Measurements from ENCODE around the gene ADM. TPM values are rescaled to one million over a fixed set of nuclear protein-coding genes. Genes with fewer than 3 reads are reported as not detected.

The ADM gene
- total and polyA plus RNA-seq, 9 donors, result 8.6 to 23.6 (median 15.1) TPM

GRCh38 chr11:10320736-10321465 is 16.0 kb downstream of the ADM start:
- no CpG with 5 or more reads among the region's 4 CpGs for WGBS (ENCODE audit: insufficient coverage)
- no peaks in the 10 kb centered on the region for H3K27me3 ChIP-seq (ENCODE audit: control insufficient read depth, insufficient read depth, low read length)
- H3K4me1 ChIP-seq (ENCODE audit: control insufficient read depth, insufficient read depth, low read length), result peaks cover 27% of the 10 kb centered on the region
- H3K4me3 ChIP-seq (ENCODE audit: low read length), result no peak overlapping the region
- DNase-seq, result peak; percentile 93
- no peaks in the 10 kb centered on the region for H3K9me3 ChIP-seq (replicated peaks; ENCODE audit: control insufficient read depth, low read depth, low read length)
- no peaks in the 10 kb centered on the region for H3K36me3 ChIP-seq (ENCODE audit: control insufficient read depth, insufficient read depth, low read length)
- peak overlapping the region; percentile 43 for H3K27ac ChIP-seq (ENCODE audit: low read length)

- Histone ChIP-seq H3K4me3 (ENCODE audit: low read length) (no peak overlapping the region), H3K27ac (ENCODE audit: low read length) (peak overlapping the region; percentile 82), H3K4me1 (ENCODE audit: control insufficient read depth, insufficient read depth, low read length) (peaks cover 30% of the 10 kb centered on the region), H3K27me3 (ENCODE audit: control insufficient read depth, insufficient read depth, low read length) (no peaks in the 10 kb centered on the region), H3K9me3 (replicated peaks; ENCODE audit: control insufficient read depth, low read depth, low read length) (no peaks in the 10 kb centered on the region), H3K36me3 (ENCODE audit: control insufficient read depth, insufficient read depth, low read length) (no peaks in the 10 kb centered on the region)
- 20% methylated on average over 1 of the region's 2 CpGs for WGBS (ENCODE audit: insufficient coverage)
- peak; percentile 88 for DNase-seq
These were observed 17.5 kb downstream of the ADM start for GRCh38 chr11:10322401-10322800.

- peak; percentile 92 for DNase-seq
- 14% methylated on average over 6 of the region's 8 CpGs for WGBS (ENCODE audit: insufficient coverage)
- Histone ChIP-seq H3K36me3 (ENCODE audit: control insufficient read depth, insufficient read depth, low read length) (no peaks in the 10 kb centered on the region), H3K9me3 (replicated peaks; ENCODE audit: control insufficient read depth, low read depth, low read length) (no peaks in the 10 kb centered on the region), H3K4me3 (ENCODE audit: low read length) (no peak overlapping the region), H3K27me3 (ENCODE audit: control insufficient read depth, insufficient read depth, low read length) (no peaks in the 10 kb centered on the region), H3K4me1 (ENCODE audit: control insufficient read depth, insufficient read depth, low read length) (peaks cover 23% of the 10 kb centered on the region), H3K27ac (ENCODE audit: low read length) (peak overlapping the region; percentile 82)
These were observed 18.2 kb downstream of the ADM start for GRCh38 chr11:10322830-10323792.

GRCh38 chr11:10323793-10324170 is 18.9 kb downstream of the ADM start:
- no peaks in the 10 kb centered on the region for H3K9me3 ChIP-seq (replicated peaks; ENCODE audit: control insufficient read depth, low read depth, low read length)
- H3K27ac ChIP-seq (ENCODE audit: low read length), result no peak overlapping the region
- no peak overlapping the region for H3K4me3 ChIP-seq (ENCODE audit: low read length)
- no peaks in the 10 kb centered on the region for H3K27me3 ChIP-seq (ENCODE audit: control insufficient read depth, insufficient read depth, low read length)
- H3K36me3 ChIP-seq (ENCODE audit: control insufficient read depth, insufficient read depth, low read length), result no peaks in the 10 kb centered on the region
- DNase-seq, result no peak
- peaks cover 18% of the 10 kb centered on the region for H3K4me1 ChIP-seq (ENCODE audit: control insufficient read depth, insufficient read depth, low read length)
- WGBS (ENCODE audit: insufficient coverage), result 25% methylated on average over 1 of the region's 1 CpG

GRCh38 chr11:10324474-10324873 is 19.6 kb downstream of the ADM start:
- Histone ChIP-seq H3K4me1 (ENCODE audit: control insufficient read depth, insufficient read depth, low read length) (peaks cover 15% of the 10 kb centered on the region), H3K27ac (ENCODE audit: low read length) (no peak overlapping the region)
- WGBS (ENCODE audit: insufficient coverage), result 72% methylated on average over 2 of the region's 3 CpGs

GRCh38 chr11:10325277-10326011 is 20.6 kb downstream of the ADM start:
- no peaks in the 10 kb centered on the region for H3K27me3 ChIP-seq (ENCODE audit: control insufficient read depth, insufficient read depth, low read length)
- DNase-seq, result peak; percentile 78
- WGBS (ENCODE audit: insufficient coverage), result 14% methylated on average over 1 of the region's 6 CpGs
- no peaks in the 10 kb centered on the region for H3K36me3 ChIP-seq (ENCODE audit: control insufficient read depth, insufficient read depth, low read length)
- peaks cover 15% of the 10 kb centered on the region for H3K4me1 ChIP-seq (ENCODE audit: control insufficient read depth, insufficient read depth, low read length)
- no peaks in the 10 kb centered on the region for H3K9me3 ChIP-seq (replicated peaks; ENCODE audit: control insufficient read depth, low read depth, low read length)
- peak overlapping the region; percentile 68 for H3K27ac ChIP-seq (ENCODE audit: low read length)
- H3K4me3 ChIP-seq (ENCODE audit: low read length), result no peak overlapping the region

More at GRCh38 chr11:10324474-10324873, 19.6 kb downstream of the ADM start:
- H3K4me3 ChIP-seq (ENCODE audit: low read length), result no peak overlapping the region
- H3K27me3 ChIP-seq (ENCODE audit: control insufficient read depth, insufficient read depth, low read length), result no peaks in the 10 kb centered on the region
- no peak for DNase-seq
- no peaks in the 10 kb centered on the region for H3K36me3 ChIP-seq (ENCODE audit: control insufficient read depth, insufficient read depth, low read length)
- no peaks in the 10 kb centered on the region for H3K9me3 ChIP-seq (replicated peaks; ENCODE audit: control insufficient read depth, low read depth, low read length)

- DNase-seq, result peak; percentile 65
- Histone ChIP-seq H3K9me3 (replicated peaks; ENCODE audit: control insufficient read depth, low read depth, low read length) (no peaks in the 10 kb centered on the region), H3K27me3 (ENCODE audit: control insufficient read depth, insufficient read depth, low read length) (no peaks in the 10 kb centered on the region), H3K36me3 (ENCODE audit: control insufficient read depth, insufficient read depth, low read length) (no peaks in the 10 kb centered on the region), H3K4me1 (ENCODE audit: control insufficient read depth, insufficient read depth, low read length) (peaks cover 15% of the 10 kb centered on the region), H3K27ac (ENCODE audit: low read length) (peak overlapping the region; percentile 68), H3K4me3 (ENCODE audit: low read length) (no peak overlapping the region)
- 17% methylated on average over 1 of the region's 2 CpGs for WGBS (ENCODE audit: insufficient coverage)
These were observed 21.4 kb downstream of the ADM start for GRCh38 chr11:10326012-10326964.

- DNase-seq, result peak; percentile 58
- H3K4me1 ChIP-seq (ENCODE audit: control insufficient read depth, insufficient read depth, low read length), result peaks cover 14% of the 10 kb centered on the region
- no peaks in the 10 kb centered on the region for H3K27me3 ChIP-seq (ENCODE audit: control insufficient read depth, insufficient read depth, low read length)
- no peaks in the 10 kb centered on the region for H3K9me3 ChIP-seq (replicated peaks; ENCODE audit: control insufficient read depth, low read depth, low read length)
- no peaks in the 10 kb centered on the region for H3K36me3 ChIP-seq (ENCODE audit: control insufficient read depth, insufficient read depth, low read length)
- no peak overlapping the region for H3K4me3 ChIP-seq (ENCODE audit: low read length)
- no peak overlapping the region for H3K27ac ChIP-seq (ENCODE audit: low read length)
These were observed 22.4 kb downstream of the ADM start for GRCh38 chr11:10327254-10327653.

- H3K4me1 ChIP-seq (ENCODE audit: control insufficient read depth, insufficient read depth, low read length), result peaks cover 8% of the 10 kb centered on the region
- H3K27me3 ChIP-seq (ENCODE audit: control insufficient read depth, insufficient read depth, low read length), result no peaks in the 10 kb centered on the region
- H3K27ac ChIP-seq (ENCODE audit: low read length), result no peak overlapping the region
- H3K4me3 ChIP-seq (ENCODE audit: low read length), result no peak overlapping the region
- no peaks in the 10 kb centered on the region for H3K36me3 ChIP-seq (ENCODE audit: control insufficient read depth, insufficient read depth, low read length)
- no peaks in the 10 kb centered on the region for H3K9me3 ChIP-seq (replicated peaks; ENCODE audit: control insufficient read depth, low read depth, low read length)
- WGBS (ENCODE audit: insufficient coverage), result no CpG with 5 or more reads among the region's 3 CpGs
- peak; percentile 56 for DNase-seq
These were observed 23.6 kb downstream of the ADM start for GRCh38 chr11:10328314-10329098.
